Erythroblast (primary cell): Measurements from ENCODE around the gene GCNT4.

Experiments
- GATA1 ChIP-seq: IDR thresholded peaks from 2 replicates; pipeline ENCODE4 v1.6.1; 2011; ENCODE audit warnings: low read depth, mild to moderate bottlenecking, control low read depth, low read length, moderate library complexity
- POLR2A ChIP-seq: IDR thresholded peaks from 2 replicates; pipeline ENCODE4 v1.6.1; 2011; ENCODE audit warnings: mild to moderate bottlenecking, low read length

DNA sequence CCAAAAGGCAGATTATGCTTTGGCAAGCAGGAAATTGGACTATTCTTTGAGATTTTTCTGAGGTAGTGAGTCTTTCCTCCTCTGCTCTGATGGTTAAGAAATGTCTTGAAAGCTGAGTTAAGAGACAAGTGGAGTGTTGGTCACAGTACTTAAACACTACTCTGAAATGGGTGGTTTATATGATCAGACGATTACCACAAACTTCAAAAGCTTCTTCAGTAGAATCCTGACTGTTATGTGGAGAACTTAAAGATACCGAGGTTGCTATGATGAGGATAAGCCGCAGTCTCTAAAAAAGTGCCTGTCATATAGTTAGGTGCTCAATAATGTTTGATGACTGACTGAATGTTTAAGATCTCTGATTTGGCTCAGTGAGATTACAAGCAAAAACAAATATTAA lies 24.3 kb downstream of the GCNT4 start:
- TF ChIP-seq GATA1 (no peak), POLR2A (no peak)
